HG03196 (cell line): ENCODE measurements around the gene R3HDM2.

Experiments
- ATAC-seq: cut with Tn5 transposase; IDR thresholded peaks from one replicate; pipeline ENCODE4 v1.9.1; 2021; ENCODE audit not compliant: unreplicated experiment

The R3HDM2 gene

DNA sequence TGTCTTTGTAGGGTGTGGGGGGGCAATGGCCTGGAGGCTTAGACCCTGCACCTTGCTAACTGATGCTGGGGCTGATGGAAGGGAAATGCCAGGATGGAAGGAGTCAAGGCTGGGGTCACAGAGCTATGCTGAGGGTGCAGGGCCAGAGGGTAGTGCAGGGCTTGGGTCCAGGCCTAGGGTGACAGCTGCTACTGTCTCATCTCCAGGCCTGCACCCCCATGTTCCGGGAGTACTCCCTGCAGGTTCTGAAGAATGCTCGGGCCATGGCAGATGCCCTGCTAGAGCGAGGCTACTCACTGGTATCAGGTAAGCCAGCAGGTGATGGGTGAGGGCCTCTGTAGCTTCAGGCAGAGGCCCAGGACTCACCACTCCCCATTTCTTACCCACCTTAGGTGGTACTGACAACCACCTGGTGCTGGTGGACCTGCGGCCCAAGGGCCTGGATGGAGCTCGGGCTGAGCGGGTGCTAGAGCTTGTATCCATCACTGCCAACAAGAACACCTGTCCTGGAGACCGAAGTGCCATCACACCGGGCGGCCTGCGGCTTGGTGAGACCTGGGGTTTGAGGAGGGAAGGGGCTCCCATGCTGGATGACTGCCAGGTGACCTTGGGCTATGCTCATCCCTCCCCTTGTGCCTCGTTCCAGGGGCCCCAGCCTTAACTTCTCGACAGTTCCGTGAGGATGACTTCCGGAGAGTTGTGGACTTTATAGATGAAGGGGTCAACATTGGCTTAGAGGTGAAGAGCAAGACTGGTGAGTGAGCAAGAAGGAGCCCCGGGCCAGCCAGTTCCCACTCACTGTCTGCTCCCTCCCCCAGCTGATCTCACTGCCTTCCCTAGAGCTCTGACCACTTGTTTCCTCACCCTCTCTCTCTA is 197.2 kb downstream of the R3HDM2 start:
- no peak for ATAC-seq

DNA sequence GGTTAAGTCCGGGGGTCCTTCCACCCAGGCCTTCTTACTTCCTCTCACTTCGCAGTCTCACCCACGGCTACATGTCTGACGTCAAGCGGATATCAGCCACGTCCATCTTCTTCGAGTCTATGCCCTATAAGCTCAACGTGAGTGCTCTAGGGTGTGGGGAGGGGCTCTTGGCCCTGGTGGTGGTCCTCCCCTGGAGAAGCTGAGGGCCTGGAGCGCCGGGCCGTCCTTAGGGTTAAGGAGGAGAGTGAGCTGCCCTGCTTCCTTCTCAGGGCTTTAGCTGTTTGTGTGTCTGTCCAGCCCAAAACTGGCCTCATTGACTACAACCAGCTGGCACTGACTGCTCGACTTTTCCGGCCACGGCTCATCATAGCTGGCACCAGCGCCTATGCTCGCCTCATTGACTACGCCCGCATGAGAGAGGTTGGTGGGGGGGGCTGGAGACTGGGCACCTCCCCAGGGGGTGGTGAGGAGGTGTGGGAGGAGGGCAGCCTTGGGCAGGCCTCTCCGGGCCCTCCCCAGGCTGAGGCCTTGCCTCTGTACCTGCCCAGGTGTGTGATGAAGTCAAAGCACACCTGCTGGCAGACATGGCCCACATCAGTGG is 198.6 kb downstream of the R3HDM2 start:
- no peak for ATAC-seq

DNA sequence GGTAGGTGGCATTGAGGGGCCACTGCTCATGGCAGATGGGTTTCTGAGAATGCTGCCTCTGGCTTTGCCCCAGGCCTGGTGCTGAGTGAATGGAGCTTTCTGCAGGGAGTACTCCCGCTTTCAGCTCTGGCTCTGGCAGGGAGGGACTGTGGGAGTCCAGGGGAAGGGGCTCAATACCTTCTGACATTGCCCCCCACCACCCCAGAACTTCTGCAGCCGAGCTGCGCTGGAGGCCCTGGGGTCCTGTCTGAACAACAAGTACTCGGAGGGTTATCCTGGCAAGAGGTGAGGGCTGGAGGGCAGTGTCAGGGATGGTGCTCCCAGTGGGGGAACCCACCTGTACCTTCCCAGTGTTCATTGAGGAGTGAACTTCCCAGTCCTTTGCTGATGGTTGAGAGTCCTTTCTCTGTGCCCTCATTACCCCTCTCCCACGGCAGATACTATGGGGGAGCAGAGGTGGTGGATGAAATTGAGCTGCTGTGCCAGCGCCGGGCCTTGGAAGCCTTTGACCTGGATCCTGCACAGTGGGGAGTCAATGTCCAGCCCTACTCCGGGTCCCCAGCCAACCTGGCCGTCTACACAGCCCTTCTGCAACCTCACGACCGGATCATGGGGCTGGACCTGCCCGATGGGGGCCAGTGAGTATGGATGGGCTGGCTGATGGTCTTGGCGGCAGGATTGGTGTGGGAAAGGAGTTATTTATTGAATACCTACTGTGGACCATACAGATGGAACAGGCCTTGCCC is 199.4 kb downstream of the R3HDM2 start:
- ATAC-seq, result no peak

DNA sequence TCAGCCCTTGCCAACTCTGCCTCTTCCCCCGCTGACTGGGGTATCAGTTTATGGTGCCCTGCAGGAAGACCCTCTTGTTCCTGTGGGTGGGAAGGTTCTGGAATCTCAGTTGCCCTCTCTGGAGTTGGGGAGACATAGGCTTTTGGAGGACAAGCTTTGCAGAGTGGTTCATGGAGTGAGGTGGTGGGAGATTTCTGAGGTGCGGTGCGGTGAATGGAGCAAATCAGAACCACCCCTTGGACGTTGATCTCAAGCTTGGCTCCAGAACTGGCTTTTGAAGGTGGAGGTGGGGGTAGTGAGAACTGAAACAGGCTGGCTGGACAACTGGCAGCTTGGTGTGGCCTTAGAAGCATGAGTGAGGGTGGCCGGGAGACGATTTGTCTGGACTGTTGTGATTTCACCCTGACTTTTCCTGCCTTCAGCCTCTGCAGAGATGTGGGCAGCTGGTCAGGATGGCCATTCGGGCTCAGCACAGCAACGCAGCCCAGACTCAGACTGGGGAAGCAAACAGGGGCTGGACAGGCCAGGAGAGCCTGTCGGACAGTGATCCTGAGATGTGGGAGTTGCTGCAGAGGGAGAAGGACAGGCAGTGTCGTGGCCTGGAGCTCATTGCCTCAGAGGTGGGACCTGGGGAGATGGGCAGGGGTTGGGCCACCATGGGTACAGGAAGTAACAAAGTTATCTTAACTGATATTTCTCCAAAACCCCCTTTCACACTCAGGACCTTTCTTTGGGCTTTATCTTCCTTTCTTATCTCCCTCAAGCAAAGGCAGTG is 200.3 kb downstream of the R3HDM2 start:
- ATAC-seq, result no peak

DNA sequence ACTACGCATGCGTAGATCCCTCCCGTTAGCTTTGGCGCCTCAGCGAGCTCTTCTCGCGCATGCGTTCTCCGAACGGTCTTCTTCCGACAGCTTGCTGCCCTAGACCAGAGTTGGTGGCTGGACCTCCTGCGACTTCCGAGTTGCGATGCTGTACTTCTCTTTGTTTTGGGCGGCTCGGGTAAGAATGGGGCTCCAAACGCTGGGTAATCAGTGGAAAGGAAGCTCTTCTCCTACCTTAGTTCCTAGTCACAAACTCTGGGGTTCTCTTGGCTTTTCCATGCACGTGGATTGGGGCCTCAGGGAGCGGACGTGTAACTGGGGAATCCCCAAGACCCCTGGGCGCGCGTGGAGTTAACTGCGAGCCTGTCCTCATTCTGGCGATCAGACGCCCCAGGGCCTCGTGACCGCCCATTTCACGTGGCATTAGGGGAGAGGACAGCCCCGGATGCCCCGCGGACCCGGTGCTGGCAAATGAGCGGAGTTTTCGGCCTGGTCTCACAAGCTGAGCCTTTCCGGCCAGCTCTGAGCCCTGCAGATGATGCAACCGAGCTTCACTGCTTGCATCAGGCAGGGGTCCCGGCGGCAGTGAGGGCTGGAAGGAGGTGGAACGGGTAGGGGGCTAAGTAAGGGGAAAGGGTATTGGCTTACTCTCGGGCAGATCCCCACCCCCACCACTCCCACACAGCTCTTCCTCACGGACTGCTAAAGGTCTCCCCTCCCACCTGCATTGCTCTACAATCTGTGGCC is 201.0 kb downstream of the R3HDM2 start, which contains the start of gene SHMT2:
SHMT2 (plus strand) TSS at position 78 of the 747 bp plus-strand sequence; CDS start at position 146, 68 bp downstream.
- peak; percentile 57 for ATAC-seq

DNA sequence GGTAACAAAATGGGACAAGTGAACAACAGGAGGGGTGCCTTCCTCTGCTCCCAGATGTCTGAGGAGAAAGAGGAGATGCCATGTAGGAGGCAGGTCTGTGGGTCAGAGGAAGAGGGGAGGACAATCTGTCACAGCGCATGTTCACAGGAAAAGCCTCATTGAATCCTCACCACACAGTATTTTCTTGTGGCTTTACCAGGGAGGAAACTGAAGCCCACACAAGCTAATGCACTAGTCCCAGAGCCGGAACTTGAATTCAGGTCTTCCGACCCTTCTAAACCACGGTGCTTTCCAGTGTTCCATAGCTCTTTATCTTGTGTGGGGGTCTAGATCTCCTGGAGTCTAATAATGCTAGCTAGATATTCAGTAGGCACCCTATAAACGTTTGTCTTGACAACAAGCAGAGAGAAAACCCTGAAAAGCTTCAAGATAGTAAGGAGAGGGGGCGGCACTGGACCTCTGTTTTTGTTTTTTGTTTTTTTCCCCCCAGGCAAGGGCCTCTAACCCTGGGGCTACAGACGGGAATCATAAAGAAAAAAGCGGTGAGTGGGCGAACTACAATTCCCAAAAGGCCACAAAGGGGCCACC is 201.7 kb downstream of the R3HDM2 start:
- ATAC-seq, result no peak

DNA sequence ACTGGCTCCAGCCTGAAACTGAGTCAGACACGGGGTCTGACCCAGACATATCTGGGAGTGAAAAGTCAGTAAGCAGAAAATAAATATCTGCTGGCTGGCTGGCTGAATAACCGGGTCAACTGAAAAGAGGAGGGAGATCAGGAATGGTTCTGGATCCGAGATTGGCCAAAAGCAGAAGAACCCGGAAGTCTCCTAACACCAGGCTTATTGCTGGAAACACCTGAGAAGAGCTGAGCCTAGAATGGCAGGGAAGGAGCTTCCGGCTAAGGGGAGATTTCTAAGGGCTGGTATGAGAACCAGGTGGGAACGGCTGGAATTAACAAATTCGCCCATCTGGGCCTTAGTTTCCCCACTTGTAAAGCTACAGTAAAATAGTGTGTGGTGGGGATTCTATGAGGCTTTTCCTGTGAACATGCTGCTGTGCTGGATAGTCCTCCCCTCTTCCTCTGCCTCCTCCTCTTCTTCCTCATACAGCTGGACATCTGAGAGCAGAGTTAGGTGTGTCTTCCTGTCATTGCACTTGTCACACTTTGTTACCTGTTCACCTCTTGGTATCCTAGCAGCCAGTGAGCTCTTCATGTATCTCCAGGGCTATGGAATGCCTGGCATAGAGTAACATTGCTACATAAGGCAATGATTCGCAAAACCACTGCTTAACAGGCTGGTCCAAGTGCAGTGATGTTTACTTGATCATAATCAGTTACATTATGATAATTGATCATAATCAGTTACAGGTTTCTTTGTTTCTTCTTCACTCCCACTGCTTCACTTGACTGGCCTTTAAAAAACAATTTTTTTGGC is 203.3 kb downstream of the R3HDM2 start:
- no peak for ATAC-seq

DNA sequence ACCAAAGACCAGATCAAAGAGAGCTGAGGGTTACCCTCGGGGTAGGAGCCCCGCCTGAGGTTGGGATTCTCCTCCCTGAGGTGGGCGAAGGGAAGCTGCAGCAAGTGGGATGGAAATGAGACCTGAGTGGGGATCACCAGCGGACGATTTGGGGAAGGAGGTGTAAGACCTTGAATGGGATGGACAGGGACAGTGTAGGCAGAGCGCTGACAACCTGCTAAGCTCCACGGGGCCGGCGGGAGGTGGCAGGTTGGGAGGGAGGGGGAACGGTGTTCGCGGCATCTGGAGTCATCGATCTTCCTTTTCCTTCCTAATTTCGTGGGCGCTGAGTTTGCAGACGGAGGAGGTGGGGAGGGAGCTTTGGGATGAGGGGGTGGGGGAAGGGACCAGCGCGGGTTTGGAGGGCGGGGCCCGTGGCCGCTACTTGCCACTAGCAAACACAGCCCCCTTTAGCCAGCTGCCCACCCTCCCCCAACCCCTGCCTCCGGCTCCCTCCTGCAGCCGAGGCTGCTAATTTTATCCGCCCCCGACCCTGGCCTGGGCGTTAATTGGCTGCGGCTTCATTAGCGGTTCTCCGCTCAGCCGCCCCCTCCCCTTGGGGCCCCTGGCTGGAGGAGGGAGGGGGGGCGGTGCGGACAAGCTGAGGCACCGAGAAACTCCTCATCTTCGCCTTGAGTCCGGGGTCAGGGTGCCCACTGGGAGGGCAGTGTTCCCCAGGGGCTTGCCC is 204.1 kb downstream of the R3HDM2 start:
- ATAC-seq, result no peak

DNA sequence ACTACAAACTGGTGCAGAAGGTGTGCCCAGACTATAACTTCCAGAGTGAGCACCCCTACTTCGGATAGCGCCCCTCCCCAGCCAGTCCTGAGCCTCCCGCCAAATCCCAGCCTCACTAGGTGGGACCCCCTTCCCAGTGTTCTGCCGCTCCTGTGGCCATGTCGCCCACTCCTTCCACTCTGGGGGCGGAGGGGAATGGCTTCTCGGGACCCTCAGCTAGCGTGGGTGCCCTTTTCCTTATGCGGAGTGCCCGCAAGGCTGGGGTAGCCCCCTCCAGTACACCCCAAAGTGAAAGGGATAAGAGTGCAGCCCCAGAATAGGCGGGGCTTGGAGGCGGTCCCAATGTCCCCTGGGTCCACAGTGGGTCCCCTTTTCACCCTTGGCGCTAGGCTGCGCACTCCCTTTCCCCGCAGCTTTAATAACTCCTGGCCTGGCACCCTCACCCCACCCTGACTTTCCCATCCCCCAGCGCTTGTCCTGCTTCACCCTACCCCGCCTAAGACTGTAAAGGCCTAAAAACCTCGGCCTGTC is 205.1 kb downstream of the R3HDM2 start:
- ATAC-seq, result no peak

DNA sequence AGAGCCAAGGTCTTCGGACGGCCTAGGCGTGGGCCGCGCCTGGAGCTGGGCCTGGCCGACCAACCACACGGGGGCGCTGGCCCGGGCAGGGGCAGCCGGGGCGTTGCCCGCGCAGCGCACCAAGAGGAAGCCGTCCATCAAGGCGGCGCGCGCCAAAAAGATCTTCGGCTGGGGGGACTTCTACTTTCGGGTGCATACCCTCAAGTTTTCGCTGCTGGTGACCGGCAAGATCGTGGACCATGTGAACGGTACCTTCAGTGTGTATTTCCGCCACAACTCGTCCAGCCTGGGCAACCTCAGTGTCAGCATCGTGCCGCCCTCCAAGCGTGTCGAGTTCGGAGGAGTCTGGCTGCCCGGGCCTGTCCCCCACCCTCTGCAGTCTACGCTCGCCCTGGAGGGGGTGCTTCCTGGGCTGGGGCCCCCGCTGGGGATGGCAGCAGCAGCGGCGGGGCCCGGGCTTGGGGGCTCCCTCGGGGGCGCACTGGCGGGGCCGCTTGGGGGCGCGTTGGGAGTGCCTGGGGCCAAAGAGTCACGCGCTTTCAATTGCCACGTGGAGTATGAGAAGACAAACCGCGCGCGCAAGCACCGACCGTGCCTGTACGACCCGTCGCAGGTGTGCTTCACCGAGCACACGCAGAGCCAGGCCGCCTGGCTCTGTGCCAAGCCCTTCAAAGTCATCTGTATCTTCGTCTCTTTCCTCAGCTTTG is 205.7 kb downstream of the R3HDM2 start:
- ATAC-seq, result no peak

DNA sequence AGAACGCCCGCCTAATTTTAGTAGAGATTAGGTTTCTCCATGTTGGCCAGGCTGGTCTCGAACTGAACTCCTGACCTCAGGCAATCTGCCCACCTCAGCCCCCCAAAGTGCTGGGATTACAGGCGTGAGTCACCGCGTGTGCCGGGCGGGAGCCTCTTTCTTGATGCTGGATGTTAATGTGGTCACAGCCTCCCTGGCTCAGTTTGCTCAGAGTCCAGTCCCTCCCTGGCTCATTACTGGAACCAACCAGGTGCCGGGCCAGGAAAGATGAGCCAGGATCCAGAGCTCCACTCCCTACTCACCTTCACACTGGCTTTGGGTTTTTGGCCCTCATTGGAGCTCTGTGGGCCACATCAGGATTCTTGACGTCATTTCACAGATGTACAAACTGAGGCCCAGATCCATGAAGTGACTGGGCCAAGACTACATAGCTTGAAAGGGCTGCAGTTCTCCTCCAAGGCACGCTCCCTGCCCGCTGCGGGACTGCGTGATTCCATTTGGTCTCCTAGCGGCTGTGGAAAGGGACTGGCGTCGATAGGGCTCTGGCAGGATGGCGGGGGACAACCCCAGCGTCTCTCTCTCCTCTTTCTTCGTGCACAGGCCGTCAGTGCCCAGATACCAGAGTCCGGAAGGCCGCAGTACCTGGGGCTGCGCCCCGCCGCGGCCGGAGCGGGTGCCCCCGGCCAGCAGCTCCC is 206.4 kb downstream of the R3HDM2 start:
- ATAC-seq, result no peak

DNA sequence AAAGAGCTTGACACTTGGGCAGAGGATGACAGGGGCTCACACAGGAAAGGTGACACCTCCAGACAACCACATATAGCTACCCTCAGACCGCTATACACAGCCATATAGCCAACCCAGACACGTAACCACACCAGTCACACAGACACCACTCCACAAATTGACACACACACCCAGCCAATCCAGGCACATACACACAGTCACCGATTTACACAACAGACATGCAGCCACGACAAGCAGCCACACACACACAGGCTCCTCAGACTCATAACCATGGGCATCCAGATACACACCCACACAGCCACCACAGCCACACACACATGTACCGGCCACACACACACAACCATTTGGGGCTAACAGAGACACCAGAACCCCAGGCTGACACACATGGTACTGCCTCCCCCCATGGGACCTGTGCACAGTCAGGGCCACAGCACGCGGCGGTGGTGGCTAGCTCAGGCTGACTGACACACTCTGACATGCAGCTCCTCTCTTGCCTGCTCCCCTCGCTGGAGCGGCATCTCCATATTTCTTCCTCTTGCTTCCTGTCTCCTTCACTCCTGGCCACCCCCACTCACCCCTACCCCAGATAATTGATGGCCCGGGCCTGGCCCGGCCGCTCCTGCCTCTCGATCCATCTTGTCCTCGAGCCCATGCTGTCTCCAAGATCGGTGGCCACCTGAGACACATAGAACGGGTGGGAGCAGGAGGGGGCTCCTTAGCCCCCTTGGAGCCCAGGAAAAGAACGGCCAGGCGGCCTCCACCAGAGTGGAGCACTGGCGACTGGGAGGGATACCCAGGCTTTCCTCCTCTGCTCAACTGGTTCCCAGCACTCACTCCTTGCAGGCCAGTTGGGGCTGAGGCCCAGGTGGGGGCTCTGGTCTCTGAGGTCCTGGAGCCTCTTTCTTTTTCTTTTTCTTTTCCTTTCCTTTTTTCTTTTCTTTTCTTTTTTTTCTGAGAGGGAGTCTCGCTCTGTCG is 207.4 kb downstream of the R3HDM2 start:
- no peak for ATAC-seq

DNA sequence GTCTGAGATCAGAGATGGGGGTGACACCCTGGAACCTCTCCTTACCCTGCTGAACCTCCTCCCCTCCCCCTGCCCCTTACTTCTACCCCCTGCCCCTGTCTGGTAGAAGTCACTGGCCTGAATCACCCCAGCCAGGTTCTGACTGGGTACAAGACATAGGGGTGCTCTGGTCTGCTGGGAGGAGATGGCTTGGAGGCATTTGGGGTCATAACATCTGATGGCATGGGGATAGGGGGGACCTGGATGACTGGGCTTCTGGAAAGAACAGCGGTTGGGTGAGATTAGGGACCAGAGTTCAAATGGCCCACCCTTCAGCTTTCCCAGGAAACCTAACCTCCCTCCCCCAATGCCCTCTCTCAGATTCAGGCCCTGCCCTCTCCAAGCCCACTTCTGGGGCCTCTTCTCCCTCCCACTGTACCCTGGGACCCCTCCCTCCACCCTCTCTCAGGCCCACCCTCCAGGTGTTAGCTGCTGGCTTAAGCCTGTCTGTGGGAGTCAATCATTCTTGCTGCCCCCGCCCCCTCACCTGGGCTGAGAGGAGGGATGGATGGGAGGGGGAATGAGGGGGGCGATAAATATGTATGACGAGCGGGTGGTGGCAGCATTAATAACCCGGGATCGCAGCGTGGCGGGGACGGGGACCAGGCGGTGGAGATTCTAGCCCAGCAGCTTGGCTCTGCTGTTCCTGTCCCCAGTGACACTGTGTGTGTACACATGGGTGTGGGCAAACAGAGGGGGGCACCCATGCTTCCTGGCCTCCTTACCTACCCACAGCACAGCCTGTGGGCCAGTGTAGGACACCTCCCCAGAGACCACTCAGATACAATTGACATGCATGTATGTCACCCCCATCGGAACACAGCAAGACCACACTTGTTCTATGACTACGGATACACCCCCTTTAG is 208.3 kb downstream of the R3HDM2 start:
- no peak for ATAC-seq

DNA sequence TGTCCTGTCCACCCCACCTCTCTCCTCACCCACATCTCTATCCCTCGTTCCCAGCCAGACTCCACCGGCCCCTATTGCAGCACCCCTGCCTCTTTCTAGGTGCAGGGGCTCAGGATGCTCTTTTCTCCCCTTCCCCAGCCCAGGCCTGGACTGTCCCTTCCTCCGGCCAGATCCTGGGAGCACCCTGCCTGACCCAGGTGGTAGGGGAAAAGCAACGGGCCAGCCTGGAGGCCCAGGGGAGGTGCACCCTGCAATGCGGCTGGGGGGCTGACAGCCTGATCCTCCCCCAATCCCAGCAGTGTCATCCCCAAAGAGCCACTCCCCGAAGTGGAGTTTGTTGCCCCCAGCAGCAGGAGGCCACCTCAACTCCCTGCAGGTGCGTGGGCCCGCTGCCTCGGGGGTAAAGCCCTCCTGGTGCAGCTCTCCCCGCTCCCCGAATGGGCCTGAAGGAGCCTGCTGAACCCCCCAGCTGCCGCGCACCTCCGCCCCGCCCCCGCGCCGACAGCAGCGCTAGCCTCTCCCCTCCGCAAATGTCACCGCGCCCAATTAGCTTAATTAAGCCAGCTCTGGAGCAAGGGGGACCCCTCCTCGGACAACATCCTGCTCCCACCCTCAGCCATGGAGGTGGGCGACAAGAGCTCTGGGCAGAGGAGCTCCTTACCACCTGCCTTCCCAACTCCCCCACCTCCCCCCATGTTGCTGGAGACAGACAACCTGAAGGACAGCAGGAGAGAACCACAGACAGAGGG is 209.5 kb downstream of the R3HDM2 start:
- ATAC-seq, result no peak
